Esophagus muscularis mucosa (tissue), 4 donors: ENCODE measurements around the gene SYT11.
A peak's percentile ranks its signal among the peaks of the same experiment; 100 is the strongest.

Experiments
- CTCF ChIP-seq, 3 experiments: fragments of 200-600 bp in 2 of 3; fragments of 450-650 bp in 1 of 3; sonication (generic) in 2 of 3; IDR thresholded peaks; one replicate each; pipeline ENCODE4 v1.5.1; 2017 to 2019; ENCODE audit warnings: antibody characterized with exemption in 3 of 3, mild to moderate bottlenecking in 2 of 3, moderate library complexity in 1 of 3
- EP300 ChIP-seq: sonication (generic); formaldehyde crosslinking; IDR thresholded peaks from one replicate; pipeline ENCODE4 v1.6.1; 2017; ENCODE audit warnings: antibody characterized with exemption
- POLR2A ChIP-seq: fragments of 450-650 bp; IDR thresholded peaks from one replicate; pipeline ENCODE4 v1.6.1; 2017; ENCODE audit warnings: antibody characterized with exemption, moderate library complexity, mild to moderate bottlenecking, low read depth
- POLR2AphosphoS5 ChIP-seq, 2 donors: sonication (generic); formaldehyde crosslinking; IDR thresholded peaks; one replicate each; pipeline ENCODE4 v1.6.1; 2017; ENCODE audit warnings: antibody characterized with exemption in 2 of 2

GRCh38 chr1:155934097-155934935, 74.9 kb downstream of the SYT11 start, which contains the start of gene KHDC4:
- TF ChIP-seq CTCF (IDR thresholded peaks at IDR 0.05) (peak in 2 of 3 experiments; percentile 11 to 27), EP300 (no peak), POLR2AphosphoS5 (IDR thresholded peaks at IDR 0.05) (peak; percentile 99 to 100), POLR2A (peak; percentile 95)
